ENCODE results near the gene SLC25A13.

SLC25A13 gene

GRCh38 chr7:96221888-96222287 lies 100.0 kb downstream of the SLC25A13 start:
- no peak for TF ChIP-seq MAX (IDR thresholded peaks at IDR 0.05; ENCODE audit: low read depth, low read length)
- no peak for TF ChIP-seq POLR2A (IDR thresholded peaks at IDR 0.05; ENCODE audit: extremely low read depth, insufficient read length)
- no peak for TF ChIP-seq CTCF (IDR thresholded peaks at IDR 0.05; ENCODE audit: low read depth, low read length)
- no peak for TF ChIP-seq MYC (IDR thresholded peaks at IDR 0.05; ENCODE audit: low read depth, low read length)
- H3K4me3 ChIP-seq (ENCODE audit: low read depth, low read length): no peak overlapping the region
- DNase-seq (ENCODE audit: low read depth): no peak

DNA sequence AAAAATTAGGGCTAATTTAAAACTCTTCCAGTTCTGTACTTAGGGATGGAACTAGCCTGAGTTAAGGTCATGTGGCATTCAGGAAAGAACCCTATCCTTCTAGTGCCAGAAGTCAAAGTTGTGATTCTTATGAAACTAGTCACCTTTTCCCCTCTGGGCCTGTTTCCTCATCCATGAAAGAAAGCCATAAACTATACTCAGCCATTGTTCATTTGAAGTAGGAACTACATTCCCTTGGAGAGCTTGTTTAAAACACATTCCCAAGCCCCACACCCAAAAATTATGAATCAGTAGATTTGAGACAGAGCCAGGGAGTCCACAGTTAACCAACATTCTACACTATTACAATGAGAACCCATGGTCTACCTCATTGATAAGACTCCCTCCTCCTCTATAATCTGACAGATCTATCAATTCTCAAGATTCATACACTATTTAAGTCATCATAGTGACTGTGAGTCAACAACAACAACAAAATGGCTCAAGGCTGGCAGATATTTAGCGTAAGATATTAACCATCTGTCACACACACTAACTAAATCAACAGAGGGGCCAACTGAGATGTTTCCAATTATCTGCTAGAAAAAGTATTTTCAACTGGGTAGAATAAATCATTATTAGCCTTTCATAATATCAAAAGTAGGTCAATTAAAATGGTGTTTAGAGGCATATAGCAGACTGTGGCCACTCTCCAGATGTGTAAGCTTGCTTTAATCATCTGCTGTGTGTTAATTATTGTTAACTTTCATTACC lies 102.3 kb downstream of the SLC25A13 start:
- TF ChIP-seq POLR2A (IDR thresholded peaks at IDR 0.05; ENCODE audit: extremely low read depth, insufficient read length) (no peak), CTCF (IDR thresholded peaks at IDR 0.05; ENCODE audit: low read depth, low read length) (no peak), MAX (IDR thresholded peaks at IDR 0.05; ENCODE audit: low read depth, low read length) (no peak), MYC (IDR thresholded peaks at IDR 0.05; ENCODE audit: low read depth, low read length) (no peak)
- no peak for DNase-seq (ENCODE audit: low read depth)
- H3K4me3 ChIP-seq (ENCODE audit: low read depth, low read length): no peak overlapping the region

GRCh38 chr7:96218664-96219243 lies 103.1 kb downstream of the SLC25A13 start:
- TF ChIP-seq MAX (IDR thresholded peaks at IDR 0.05; ENCODE audit: low read depth, low read length) (no peak), MYC (IDR thresholded peaks at IDR 0.05; ENCODE audit: low read depth, low read length) (no peak), POLR2A (IDR thresholded peaks at IDR 0.05; ENCODE audit: extremely low read depth, insufficient read length) (no peak), CTCF (IDR thresholded peaks at IDR 0.05; ENCODE audit: low read depth, low read length) (no peak)
- H3K4me3 ChIP-seq (ENCODE audit: low read depth, low read length): no peak overlapping the region
- DNase-seq (ENCODE audit: low read depth): no peak

- DNase-seq (ENCODE audit: low read depth): no peak
- TF ChIP-seq MAX (IDR thresholded peaks at IDR 0.05; ENCODE audit: low read depth, low read length) (no peak), MYC (IDR thresholded peaks at IDR 0.05; ENCODE audit: low read depth, low read length) (no peak), POLR2A (IDR thresholded peaks at IDR 0.05; ENCODE audit: extremely low read depth, insufficient read length) (no peak), CTCF (IDR thresholded peaks at IDR 0.05; ENCODE audit: low read depth, low read length) (no peak)
- no peak overlapping the region for H3K4me3 ChIP-seq (ENCODE audit: low read depth, low read length)
Measured at GRCh38 chr7:96217147-96217546, 104.8 kb downstream of the SLC25A13 start.

- no peak overlapping the region for H3K4me3 ChIP-seq (ENCODE audit: low read depth, low read length)
- TF ChIP-seq CTCF (IDR thresholded peaks at IDR 0.05; ENCODE audit: low read depth, low read length) (no peak), MAX (IDR thresholded peaks at IDR 0.05; ENCODE audit: low read depth, low read length) (no peak), POLR2A (IDR thresholded peaks at IDR 0.05; ENCODE audit: extremely low read depth, insufficient read length) (no peak), MYC (IDR thresholded peaks at IDR 0.05; ENCODE audit: low read depth, low read length) (no peak)
- no peak for DNase-seq (ENCODE audit: low read depth)
Measured at GRCh38 chr7:96216373-96216772, 105.5 kb downstream of the SLC25A13 start.
